MG63 (cell line): ENCODE data around the gene ZBTB8OS. TPM values are rescaled to one million over a fixed set of nuclear protein-coding genes. Genes with fewer than 3 reads are reported as not detected.
"Not testable (repeated sequence)": the region's sequence is repeated elsewhere in the genome, so short reads cannot be mapped to it uniquely, and the experiment has no call there.

ENCODE experiments used
- DNase-seq: peaks from one replicate; pipeline ENCODE4 v3.0.0-alpha.2; 2020
- H3K27me3 ChIP-seq: fragments of 250-450 bp; sonication (Bioruptor Pico); 2 replicates; pipeline ENCODE4 v1.5.1; 2020; ENCODE audit warnings: mild to moderate bottlenecking, moderate library complexity
- H3K36me3 ChIP-seq: fragments of 250-450 bp; sonication (Bioruptor Pico); 2 replicates; pipeline ENCODE4 v1.5.1; 2020; ENCODE audit warnings: mild to moderate bottlenecking, moderate library complexity
- H3K4me3 ChIP-seq: fragments of 250-450 bp; sonication (Bioruptor Pico); 2 replicates; pipeline ENCODE4 v1.5.1; 2020; ENCODE audit warnings: mild to moderate bottlenecking, moderate library complexity
- H3K9me3 ChIP-seq: fragments of 250-450 bp; sonication (Bioruptor Pico); 2 replicates; pipeline ENCODE4 v1.5.1; 2020; ENCODE audit warnings: mild to moderate bottlenecking, moderate library complexity
- total RNA-seq: library from RNA; depleted of rRNA; stranded (reverse); fragments of >200 nt; shearing (Covaris generic); gene quantifications from 2 replicates; pipeline ENCODE4 v1.2.3, GENCODE V29; 2014; ENCODE audit warnings: low replicate concordance

The ZBTB8OS gene
- total RNA-seq, 1 experiment from 2014 or later: 47.2 TPM

DNA sequence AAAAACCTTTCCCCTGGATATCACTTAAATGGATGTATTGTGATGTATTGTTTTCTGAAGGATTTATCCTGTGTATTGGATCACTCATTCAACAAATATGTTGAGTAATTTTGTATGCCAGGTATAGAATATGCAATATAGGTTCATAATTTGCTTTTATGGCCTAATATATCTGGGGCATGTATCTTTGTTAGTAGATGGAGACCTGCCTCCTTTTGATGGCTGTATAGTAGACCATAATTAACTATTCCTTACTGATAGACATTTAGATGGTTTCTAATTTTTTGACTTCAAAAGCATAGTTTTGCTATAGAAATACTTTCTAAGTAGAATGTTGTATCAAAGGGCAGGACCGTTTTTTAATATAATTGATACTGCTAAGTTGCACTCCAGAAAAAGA is 9.2 kb upstream of the ZBTB8OS start:
- DNase-seq: no peak
- Histone ChIP-seq H3K36me3 (peaks cover 85% of the 10 kb centered on the region), H3K27me3 (no peaks in the 10 kb centered on the region), H3K4me3 (no peak overlapping the region), H3K9me3 (no peaks in the 10 kb centered on the region)

GRCh38 chr1:32652244-32652962 is 2.1 kb upstream of the ZBTB8OS start:
- no peaks in the 10 kb centered on the region for H3K27me3 ChIP-seq
- H3K9me3 ChIP-seq: no peaks in the 10 kb centered on the region
- DNase-seq: no peak
- peak overlapping the region; percentile 89 for H3K4me3 ChIP-seq
- peaks cover 59% of the 10 kb centered on the region for H3K36me3 ChIP-seq

- peaks cover 50% of the 10 kb centered on the region for H3K36me3 ChIP-seq
- H3K9me3 ChIP-seq: no peaks in the 10 kb centered on the region
- no peaks in the 10 kb centered on the region for H3K27me3 ChIP-seq
- H3K4me3 ChIP-seq: peak overlapping the region; percentile 89
- DNase-seq: no peak
Observed at GRCh38 chr1:32651461-32652073, 1.2 kb upstream of the ZBTB8OS start.

DNA sequence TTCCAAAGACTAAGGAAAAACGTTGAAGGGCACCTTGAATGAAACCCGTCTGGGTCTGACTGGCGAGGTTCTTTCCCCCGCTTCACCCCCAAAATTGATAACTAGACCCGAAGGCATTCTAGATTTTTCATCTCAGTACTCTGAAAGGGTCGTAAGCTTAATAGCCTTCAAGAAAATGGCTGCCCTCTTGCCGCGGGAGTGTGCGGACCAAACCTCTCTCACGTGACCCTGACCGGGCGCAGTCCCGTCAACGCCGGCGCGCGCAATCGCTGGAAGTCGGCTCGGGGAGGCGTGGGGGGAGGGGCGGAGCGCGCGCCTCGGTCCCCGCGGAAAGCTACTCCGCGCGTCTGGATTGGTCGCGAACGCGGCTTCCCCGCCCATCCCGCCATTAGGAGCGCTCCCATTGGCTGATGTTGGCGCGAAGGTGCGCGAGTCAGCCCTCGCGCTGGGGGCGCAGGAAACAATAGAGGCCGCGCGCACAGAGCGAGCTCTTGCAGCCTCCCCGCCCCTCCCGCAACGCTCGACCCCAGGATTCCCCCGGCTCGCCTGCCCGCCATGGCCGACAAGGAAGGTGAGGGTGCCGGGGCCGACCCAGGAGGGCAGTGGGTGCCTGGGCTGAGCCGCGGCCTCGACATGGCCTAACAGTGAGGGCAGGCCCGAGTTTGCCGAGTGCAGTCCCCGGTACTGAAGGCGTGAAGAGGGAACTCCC is 556 bp upstream of the ZBTB8OS start, which contains the start of gene RBBP4:
RBBP4 (plus strand) TSS at position 457 of the 709 bp plus-strand sequence; CDS start at position 556, 99 bp downstream.
- Histone ChIP-seq H3K9me3 (no peaks in the 10 kb centered on the region), H3K4me3 (peak within 1 kb of the TSS; percentile 89), H3K36me3 (peaks cover 46% of the 10 kb centered on the region), H3K27me3 (no peaks in the 10 kb centered on the region)
- peak; percentile 97 for DNase-seq

DNA sequence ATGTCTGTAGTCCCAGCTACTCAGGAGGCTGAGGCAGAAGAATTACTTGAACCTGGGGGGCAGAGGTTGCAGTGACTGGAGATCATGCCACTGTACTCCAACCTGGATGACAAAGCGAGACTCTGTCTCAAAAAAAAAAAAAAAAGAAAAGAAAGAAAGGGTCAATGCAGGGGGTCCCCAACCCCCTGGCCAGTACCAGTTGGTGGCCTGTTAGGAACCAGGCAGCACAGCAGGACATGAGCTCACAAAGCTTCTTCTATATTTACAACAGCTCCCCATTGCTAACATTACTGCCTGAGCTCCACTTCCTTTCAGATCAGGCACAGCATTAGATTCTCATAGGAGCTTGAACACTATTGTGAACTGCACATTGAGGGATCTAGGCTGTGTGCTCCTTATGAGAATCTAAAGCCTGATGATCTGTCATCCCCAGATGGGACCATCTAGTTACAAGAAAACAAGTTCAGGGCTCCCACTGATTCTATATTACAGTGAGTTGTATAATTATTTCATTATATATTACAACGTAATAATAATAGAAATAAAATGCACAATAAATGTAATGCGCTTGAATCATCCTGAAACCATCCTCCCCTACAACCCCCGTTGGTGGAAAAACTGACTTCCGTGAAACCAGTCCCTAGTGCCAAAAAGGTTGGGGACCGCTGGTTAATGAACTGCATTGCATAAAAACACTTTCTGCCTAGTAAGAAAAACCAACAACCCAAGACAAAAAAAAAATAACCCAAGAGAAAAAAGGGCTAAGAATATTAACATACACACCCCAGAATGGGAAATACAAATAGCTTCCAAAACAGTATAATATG is 2.8 kb downstream of the ZBTB8OS start:
- DNase-seq: no peak
- Histone ChIP-seq H3K27me3 (no peaks in the 10 kb centered on the region), H3K36me3 (peaks cover 15% of the 10 kb centered on the region), H3K4me3 (no peak overlapping the region), H3K9me3 (no peaks in the 10 kb centered on the region)

- Histone ChIP-seq H3K36me3 (peaks cover 3% of the 10 kb centered on the region), H3K9me3 (no peaks in the 10 kb centered on the region), H3K4me3 (no peak overlapping the region), H3K27me3 (no peaks in the 10 kb centered on the region)
- DNase-seq: no peak
Observed at GRCh38 chr1:32644426-32644825, 5.9 kb downstream of the ZBTB8OS start.

DNA sequence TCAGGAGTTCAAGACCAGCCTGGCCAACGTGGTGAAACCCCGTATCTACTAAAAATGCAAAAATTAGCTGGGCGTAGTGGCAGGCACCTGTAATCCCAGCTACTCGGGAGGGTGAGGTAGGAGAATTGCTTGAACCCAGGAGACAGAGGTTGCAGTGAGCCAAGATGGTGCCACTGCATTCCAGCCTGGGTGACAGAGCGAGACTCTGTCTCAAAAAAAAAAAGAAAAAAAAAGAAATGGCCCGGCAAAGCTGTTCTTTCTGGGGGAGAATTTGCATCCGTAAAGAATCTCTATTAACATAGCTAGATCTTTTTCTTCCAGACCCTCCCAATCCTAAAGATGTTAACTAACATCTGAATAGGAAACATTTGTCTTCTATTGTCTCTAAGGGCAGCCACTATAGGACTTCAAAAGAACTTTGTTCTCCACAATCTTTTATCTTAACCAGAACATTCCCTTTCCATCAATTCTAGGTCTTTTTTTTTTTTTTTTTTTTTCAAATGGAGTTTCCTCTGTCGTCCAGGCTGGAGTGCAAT is 8.0 kb downstream of the ZBTB8OS start:
- not testable (repeated sequence) for H3K9me3 ChIP-seq, H3K27me3 ChIP-seq, DNase-seq, H3K36me3 ChIP-seq, H3K4me3 ChIP-seq

DNA sequence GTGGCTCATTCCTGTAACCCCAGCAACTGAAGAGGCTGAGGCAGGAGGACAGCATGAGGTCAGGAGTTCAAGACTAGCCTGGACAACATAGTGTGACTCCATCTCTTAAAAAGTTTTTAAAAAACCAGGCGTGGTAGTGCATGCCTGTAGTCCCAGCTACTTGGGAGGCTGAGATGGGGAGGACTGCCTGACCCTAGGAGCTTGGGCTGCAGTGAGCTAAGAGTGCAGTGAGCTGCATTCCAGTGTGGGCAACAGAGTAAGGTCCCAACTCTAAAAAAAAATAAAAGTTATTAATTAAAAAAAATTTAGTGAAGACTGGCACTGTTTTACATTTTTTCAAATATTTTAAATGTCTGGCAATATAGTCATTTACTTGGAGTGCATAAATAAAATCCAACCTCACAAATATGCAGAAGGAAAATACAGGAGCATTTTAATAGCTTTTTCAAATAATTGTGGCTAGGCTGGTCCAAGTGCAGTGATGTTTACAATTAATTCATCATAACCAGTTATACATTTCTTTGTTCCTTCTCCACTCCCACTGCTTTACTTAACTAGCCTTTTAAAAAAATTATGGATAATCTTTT is 10.8 kb downstream of the ZBTB8OS start:
- H3K9me3 ChIP-seq: no peaks in the 10 kb centered on the region
- H3K27me3 ChIP-seq: no peaks in the 10 kb centered on the region
- no peak for DNase-seq
- no peak overlapping the region for H3K4me3 ChIP-seq
- H3K36me3 ChIP-seq: peaks cover 4% of the 10 kb centered on the region; the same call in 1 of the 2 replicates

- H3K9me3 ChIP-seq: no peaks in the 10 kb centered on the region
- H3K27me3 ChIP-seq: no peaks in the 10 kb centered on the region
- H3K36me3 ChIP-seq: peaks cover 21% of the 10 kb centered on the region
- no peak overlapping the region for H3K4me3 ChIP-seq
- no peak for DNase-seq
Observed at GRCh38 chr1:32636914-32637645, 13.3 kb downstream of the ZBTB8OS start.

DNA sequence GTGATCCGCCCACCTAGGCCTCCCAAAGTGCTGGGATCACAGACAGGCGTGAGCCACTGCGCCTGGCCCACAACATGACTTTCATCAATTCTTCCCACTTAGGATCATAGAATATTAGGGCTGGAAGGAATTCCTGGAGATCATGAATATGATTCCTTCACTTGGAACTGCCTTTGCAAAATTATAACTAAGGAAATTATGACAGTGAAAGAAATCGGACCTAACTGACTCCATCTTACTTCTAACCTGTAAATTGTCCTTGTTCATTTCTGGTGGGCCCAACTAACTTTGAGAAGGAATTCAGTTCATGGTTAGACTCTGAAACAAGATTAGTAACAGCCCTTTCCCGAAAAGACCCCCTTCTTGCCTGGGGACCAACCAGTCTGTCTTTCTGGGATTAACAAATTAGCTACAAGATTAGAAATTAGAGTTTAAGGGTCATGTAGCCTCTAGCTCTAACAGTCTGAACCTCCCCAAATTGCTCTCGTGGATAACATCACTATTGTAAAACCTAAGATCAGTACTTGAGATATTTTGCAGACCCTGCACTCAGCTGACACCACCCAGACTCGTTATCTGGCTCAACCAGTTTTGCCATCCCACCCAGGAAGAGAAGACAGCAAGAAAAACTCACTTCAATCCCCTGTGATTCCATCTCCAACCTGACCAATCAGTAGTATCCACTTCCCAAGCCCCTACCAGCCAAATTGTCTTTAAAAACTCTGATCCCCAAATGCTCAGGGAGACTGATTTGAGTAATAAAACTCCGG is 14.7 kb downstream of the ZBTB8OS start:
- no peaks in the 10 kb centered on the region for H3K27me3 ChIP-seq

GRCh38 chr1:32632829-32633228 is 17.5 kb downstream of the ZBTB8OS start:
- Histone ChIP-seq H3K27me3 (no peaks in the 10 kb centered on the region), H3K4me3 (no peak overlapping the region), H3K36me3 (peaks cover 27% of the 10 kb centered on the region), H3K9me3 (no peaks in the 10 kb centered on the region)
- no peak for DNase-seq

More for the DNA sequence above, 14.7 kb downstream of the ZBTB8OS start:
- H3K36me3 ChIP-seq: peaks cover 25% of the 10 kb centered on the region
- no peaks in the 10 kb centered on the region for H3K9me3 ChIP-seq
- no peak overlapping the region for H3K4me3 ChIP-seq
- no peak for DNase-seq

- not testable (repeated sequence) for H3K27me3 ChIP-seq, DNase-seq, H3K4me3 ChIP-seq, H3K9me3 ChIP-seq
- H3K36me3 ChIP-seq: peaks cover 40% of the 10 kb centered on the region
Observed at GRCh38 chr1:32630173-32630572, 20.2 kb downstream of the ZBTB8OS start.

DNA sequence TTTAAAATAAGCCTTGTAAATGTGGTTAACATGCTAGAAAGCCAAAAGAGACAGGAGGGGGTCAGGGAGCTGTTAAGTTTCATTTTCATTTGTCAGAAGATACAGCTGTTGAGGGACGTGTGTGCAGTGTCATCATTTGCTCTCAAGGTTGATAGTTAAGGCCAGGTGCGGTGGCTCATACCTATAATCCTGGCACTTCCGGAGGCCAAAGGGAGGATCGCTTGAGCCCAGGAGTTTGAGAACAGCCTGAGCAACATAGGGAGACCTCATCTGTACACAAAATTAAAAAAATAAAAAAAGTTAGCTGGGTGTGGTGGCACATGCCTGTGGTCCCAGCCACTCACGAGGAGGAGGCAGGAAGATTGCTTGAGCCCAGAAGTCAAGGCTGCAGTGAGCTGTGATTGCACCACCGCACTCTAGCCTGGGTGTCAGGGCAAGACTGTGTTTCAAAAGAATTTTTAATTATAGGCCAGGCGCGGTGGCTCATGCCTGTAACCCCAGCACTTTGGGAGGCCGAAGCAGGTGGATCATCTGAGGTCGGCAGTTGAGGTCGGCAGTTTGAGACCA is 22.7 kb downstream of the ZBTB8OS start:
- Histone ChIP-seq H3K36me3 (peaks cover 30% of the 10 kb centered on the region), H3K4me3 (no peak overlapping the region), H3K27me3 (no peaks in the 10 kb centered on the region), H3K9me3 (no peaks in the 10 kb centered on the region)
- no peak for DNase-seq

DNA sequence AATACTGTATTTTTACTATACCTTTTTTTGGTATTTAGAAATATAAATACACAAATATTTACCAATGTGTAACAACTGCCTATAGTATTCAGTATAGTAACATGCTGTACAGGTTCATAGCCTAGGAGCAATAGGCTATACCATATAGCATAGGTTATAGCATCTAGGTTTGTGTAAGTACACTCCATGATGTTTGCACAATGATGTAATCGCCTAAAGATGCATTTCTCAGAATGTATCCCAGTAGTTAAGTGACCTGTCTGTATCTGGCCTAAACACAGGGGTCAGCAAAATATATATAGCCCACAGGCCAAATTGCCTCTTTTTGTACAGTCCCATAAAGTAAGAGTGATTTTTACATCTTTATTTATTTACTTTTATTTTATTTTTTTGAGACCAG is 24.2 kb downstream of the ZBTB8OS start:
- Histone ChIP-seq H3K36me3 (peaks cover 19% of the 10 kb centered on the region), H3K9me3 (no peaks in the 10 kb centered on the region), H3K4me3 (no peak overlapping the region), H3K27me3 (no peaks in the 10 kb centered on the region)
- no peak for DNase-seq

- Histone ChIP-seq H3K9me3 (peaks cover 2% of the 10 kb centered on the region; the same call in 1 of the 2 replicates), H3K27me3 (no peaks in the 10 kb centered on the region), H3K36me3 (peaks cover 35% of the 10 kb centered on the region), H3K4me3 (no peak overlapping the region)
- no peak for DNase-seq
Observed at GRCh38 chr1:32623775-32624174, 26.6 kb downstream of the ZBTB8OS start.
